Endothelial cell of umbilical vein (primary cell): Measurements from ENCODE around the gene PDLIM1. TPM values are rescaled to one million over a fixed set of nuclear protein-coding genes. Genes with fewer than 3 reads are reported as not detected.

Experiments used
- BruUV-seq: library from RNA; stranded (reverse); fragments of 400-500 nt; replicated peaks from 2 replicates; lab custom pipeline; 2021; lab: Mats Ljungman, UMichigan
- CTCF ChIA-PET: fragments of 300-600, 350-600 bp; sonication (Branson Sonifier 250); formaldehyde crosslinking; loops from one replicate; lab custom pipeline; 2021; ENCODE audit warnings: antibody characterized with exemption, inconsistent platforms; lab: Charles Lee
- POLR2A ChIA-PET: fragments of 300-600, 350-600 bp; sonication (Branson Sonifier 250); formaldehyde crosslinking; loops from one replicate; lab custom pipeline; 2021; ENCODE audit warnings: antibody characterized with exemption, inconsistent platforms; lab: Charles Lee
- DNase-seq: peaks from one replicate; pipeline ENCODE4 v3.0.0-alpha.2; 2011; ENCODE audit warnings: low read depth, low spot score
- FAIRE-seq: peaks from 2 replicates; lab custom pipeline; 2011; peaks lifted over from hg19 to GRCh38; lab: Jason Lieb, UNC
- H2AFZ ChIP-seq: 2 replicates; pipeline ENCODE4 v1.6.0; 2012; ENCODE audit warnings: low read depth, low read length, control low read depth, inconsistent platforms
- H3K27ac ChIP-seq: 2 replicates; pipeline ENCODE4 v1.5.1; 2011; ENCODE audit warnings: low read depth, mild to moderate bottlenecking, control low read depth, low read length, moderate library complexity; ENCODE audit not compliant: insufficient read depth
- H3K27me3 ChIP-seq, 2 experiments: 2 replicates each; pipeline versions ENCODE4 v1.6.0 to v1.6.1; 2011; ENCODE audit warnings: low read length in 2 of 2, mixed read lengths in 1 of 2; ENCODE audit not compliant: control insufficient read depth in 2 of 2, insufficient read depth in 2 of 2
- H3K36me3 ChIP-seq, 2 experiments: 2 replicates in 1 of 2; 3 replicates in 1 of 2; pipeline ENCODE4 v1.5.1; 2011; ENCODE audit warnings: low read length in 2 of 2, mild to moderate bottlenecking in 1 of 2, moderate library complexity in 1 of 2; ENCODE audit not compliant: control insufficient read depth in 2 of 2, insufficient read depth in 2 of 2; ENCODE audit errors: extremely low read depth in 1 of 2
- H3K4me1 ChIP-seq: 3 replicates; pipeline ENCODE4 v1.5.1; 2011; ENCODE audit warnings: mild to moderate bottlenecking, low read length; ENCODE audit not compliant: control insufficient read depth, insufficient read depth; ENCODE audit errors: extremely low read depth
- H3K4me2 ChIP-seq: 2 replicates; pipeline ENCODE4 v1.6.1; 2011; ENCODE audit warnings: low read length, control low read depth, mixed read lengths; ENCODE audit not compliant: insufficient read depth
- H3K4me3 ChIP-seq, 3 experiments: fragments of 200-600 bp in 1 of 3; sonication (generic), shearing (Covaris generic) in 1 of 3; replicated peaks in 1 of 3; 2 replicates each; pipeline ENCODE4 v1.5.1; 2011 to 2016; ENCODE audit warnings: control low read depth in 3 of 3, low read length in 3 of 3, mild to moderate bottlenecking in 2 of 3, inconsistent platforms in 1 of 3, low read depth in 1 of 3, moderate library complexity in 1 of 3; ENCODE audit not compliant: insufficient read depth in 1 of 3
- H3K79me2 ChIP-seq: 2 replicates; pipeline ENCODE4 v1.6.0; 2012; ENCODE audit warnings: low read length, inconsistent platforms; ENCODE audit not compliant: control insufficient read depth, insufficient read depth
- H3K9ac ChIP-seq: replicated peaks from 2 replicates; pipeline ENCODE3; 2011; ENCODE audit warnings: low read length, control low read depth; ENCODE audit not compliant: insufficient read depth; ENCODE audit errors: extremely low read depth
- H3K9me1 ChIP-seq: replicated peaks from 3 replicates; pipeline ENCODE4 v1.6.0; 2011; ENCODE audit warnings: mild to moderate bottlenecking, low read length; ENCODE audit not compliant: control insufficient read depth, insufficient read depth; ENCODE audit errors: extremely low read depth
- H3K9me3 ChIP-seq: replicated peaks from 2 replicates; pipeline ENCODE4 v1.5.1; 2012; ENCODE audit warnings: low read length, inconsistent platforms; ENCODE audit not compliant: control insufficient read depth, insufficient read depth
- H4K20me1 ChIP-seq: replicated peaks from 2 replicates; pipeline ENCODE3; 2011; ENCODE audit warnings: mild to moderate bottlenecking, low read length; ENCODE audit not compliant: control insufficient read depth, insufficient read depth; ENCODE audit errors: extremely low read depth
- EZH2 ChIP-seq: IDR thresholded peaks from 2 replicates; pipeline ENCODE4 v1.6.1; 2012; ENCODE audit warnings: borderline replicate concordance, low read depth, mild to moderate bottlenecking, moderate library complexity, low read length, inconsistent platforms; ENCODE audit not compliant: severe bottlenecking
- FOS ChIP-seq: IDR thresholded peaks from 2 replicates; pipeline ENCODE4 v1.6.1; 2011; ENCODE audit warnings: mild to moderate bottlenecking, low read length, moderate library complexity, borderline replicate concordance; ENCODE audit not compliant: insufficient read depth
- GATA2 ChIP-seq: IDR thresholded peaks from 2 replicates; pipeline ENCODE4 v1.7.0; 2011; ENCODE audit warnings: low read depth, mild to moderate bottlenecking, moderate library complexity, mixed read lengths, low read length; ENCODE audit not compliant: insufficient read length, insufficient read depth
- JUN ChIP-seq: IDR thresholded peaks from 2 replicates; pipeline ENCODE4 v1.6.1; 2011; ENCODE audit warnings: borderline replicate concordance, low read depth; ENCODE audit not compliant: insufficient read length, insufficient read depth
- MYC ChIP-seq: IDR thresholded peaks from one replicate; pipeline ENCODE4 v1.6.1; 2011; ENCODE audit warnings: mild to moderate bottlenecking, low read depth, low read length
- POLR2A ChIP-seq: IDR thresholded peaks from 2 replicates; pipeline ENCODE4 v1.6.1; 2012; ENCODE audit warnings: low read depth, mild to moderate bottlenecking, control low read depth, low read length
- POLR2AphosphoS5 ChIP-seq: IDR thresholded peaks from 2 replicates; pipeline ENCODE4 v1.6.1; 2012; ENCODE audit warnings: low read depth, mild to moderate bottlenecking, control low read depth, low read length, moderate library complexity; ENCODE audit not compliant: insufficient read depth
- dilution Hi-C: fragments of 300-500 bp; cut with MboI; formaldehyde crosslinking; loops from one replicate; pipeline ENCODE4 v1.15.0; 2019; ENCODE audit warnings: low sequenced_read_pairs; ENCODE audit not compliant: extremely low pct_ligation_motif_present
- intact Hi-C: fragments of 100-400 bp; cut with micrococcal nuclease; formaldehyde crosslinking; loops from one replicate; pipeline ENCODE4 v1.10.0; 2022
- polyA plus RNA-seq, 4 experiments: library from polyadenylated mRNA; depleted of rRNA in 3 of 4; stranded (reverse) in 3 of 4; unstranded in 1 of 4; fragments of >200 nt; gene quantifications; 2 replicates each; pipeline versions ENCODE4 v1.2.1 to v1.2.3, GENCODE V29; 2011 to 2012; ENCODE audit warnings: missing spikeins in 1 of 4
- total RNA-seq: library from RNA; stranded (reverse); gene quantifications from 2 replicates; pipeline ENCODE4 v1.2.3, GENCODE V29; 2021
- TF ChIP-seq, protein P1 (sequence below): IDR thresholded peaks from 2 replicates; pipeline ENCODE4 v1.6.1; 2011; ENCODE audit not compliant: insufficient read depth, insufficient read length
- TF ChIP-seq, protein P2 (sequence below), 2 donors: IDR thresholded peaks; 1 replicate in 1 of 2; 2 replicates in 1 of 2; pipeline ENCODE4 v1.5.1; 2011; ENCODE audit warnings: low read length in 2 of 2, mild to moderate bottlenecking in 2 of 2, moderate library complexity in 2 of 2, control low read depth in 1 of 2, inconsistent platforms in 1 of 2, low read depth in 1 of 2; ENCODE audit not compliant: insufficient read depth in 1 of 2; ENCODE audit errors: extremely low read depth in 1 of 2

The PDLIM1 gene
- total and polyA plus RNA-seq, 2 donors (not counting 3 experiments of a cell fraction or from before 2014, with no cell fraction given), result 91.1 to 122 TPM

DNA sequence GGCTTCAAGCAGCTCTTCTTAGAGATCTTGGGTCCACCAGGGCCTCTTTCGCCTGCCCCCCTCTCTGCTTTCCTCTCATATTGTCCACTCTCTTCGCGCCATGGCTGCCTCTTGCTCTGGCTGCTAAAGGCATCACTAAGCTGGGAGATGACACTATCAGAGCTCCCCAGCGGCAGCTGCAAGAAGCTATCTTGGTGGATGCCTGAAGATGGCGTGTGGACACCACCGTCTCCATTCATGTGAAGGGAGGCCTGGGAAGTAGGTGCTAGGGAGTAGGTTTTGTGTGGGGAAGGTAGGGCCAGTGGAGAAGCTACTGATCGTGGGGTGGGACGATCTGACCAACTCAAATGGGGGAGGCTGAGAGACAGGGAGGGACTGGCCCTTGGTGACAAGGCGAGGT is 45.9 kb upstream of the PDLIM1 start:
- CTCF ChIA-PET, result interaction anchor here (3.0 kb wide), 1 partner anchor 27 kb away, joined by 14 read pairs; no protein-coding TSS in a partner anchor
- POLR2A ChIA-PET, result no interaction called here

More for the DNA sequence above, 45.9 kb upstream of the PDLIM1 start:
- H3K4me1 ChIP-seq, result peaks cover 24% of the 10 kb centered on the region
- intact Hi-C loops, result no loop called here
- TF ChIP-seq JUN (no peak), EZH2 (no peak), FOS (no peak), MYC (no peak), POLR2A (no peak), POLR2AphosphoS5 (no peak), GATA2 (no peak)
- TF ChIP-seq, protein P1, sequence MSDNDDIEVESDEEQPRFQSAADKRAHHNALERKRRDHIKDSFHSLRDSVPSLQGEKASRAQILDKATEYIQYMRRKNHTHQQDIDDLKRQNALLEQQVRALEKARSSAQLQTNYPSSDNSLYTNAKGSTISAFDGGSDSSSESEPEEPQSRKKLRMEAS, result no peak
- TF ChIP-seq, protein P2, sequence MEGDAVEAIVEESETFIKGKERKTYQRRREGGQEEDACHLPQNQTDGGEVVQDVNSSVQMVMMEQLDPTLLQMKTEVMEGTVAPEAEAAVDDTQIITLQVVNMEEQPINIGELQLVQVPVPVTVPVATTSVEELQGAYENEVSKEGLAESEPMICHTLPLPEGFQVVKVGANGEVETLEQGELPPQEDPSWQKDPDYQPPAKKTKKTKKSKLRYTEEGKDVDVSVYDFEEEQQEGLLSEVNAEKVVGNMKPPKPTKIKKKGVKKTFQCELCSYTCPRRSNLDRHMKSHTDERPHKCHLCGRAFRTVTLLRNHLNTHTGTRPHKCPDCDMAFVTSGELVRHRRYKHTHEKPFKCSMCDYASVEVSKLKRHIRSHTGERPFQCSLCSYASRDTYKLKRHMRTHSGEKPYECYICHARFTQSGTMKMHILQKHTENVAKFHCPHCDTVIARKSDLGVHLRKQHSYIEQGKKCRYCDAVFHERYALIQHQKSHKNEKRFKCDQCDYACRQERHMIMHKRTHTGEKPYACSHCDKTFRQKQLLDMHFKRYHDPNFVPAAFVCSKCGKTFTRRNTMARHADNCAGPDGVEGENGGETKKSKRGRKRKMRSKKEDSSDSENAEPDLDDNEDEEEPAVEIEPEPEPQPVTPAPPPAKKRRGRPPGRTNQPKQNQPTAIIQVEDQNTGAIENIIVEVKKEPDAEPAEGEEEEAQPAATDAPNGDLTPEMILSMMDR (IDR thresholded peaks at IDR 0.05; ENCODE audit: extremely low read depth in 1 of 2, insufficient read depth in 1 of 2, low read depth in 1 of 2, low read length in 2 of 2), result no peak
- H2AFZ ChIP-seq, result no peak overlapping the region
- no peak overlapping the region for H3K4me2 ChIP-seq
- H3K27me3 ChIP-seq, result no peaks in the 10 kb centered on the region
- H3K27ac ChIP-seq, result no peak overlapping the region
- no peak for FAIRE-seq
- H3K9ac ChIP-seq, result no peak overlapping the region
- no peak overlapping the region for H3K4me3 ChIP-seq
- dilution Hi-C loops, result no loop called here
- DNase-seq, result no peak
- no peaks in the 10 kb centered on the region for H4K20me1 ChIP-seq
- no peaks in the 10 kb centered on the region for H3K9me3 ChIP-seq
- H3K36me3 ChIP-seq, result no peaks in the 10 kb centered on the region
- no peaks in the 10 kb centered on the region for H3K79me2 ChIP-seq
- no TSS peak for BruUV-seq
- H3K9me1 ChIP-seq, result no peaks in the 10 kb centered on the region
